NCI-H345 treated with DMSO at 0.1 percent for 48 hours (cell line): ENCODE results near the gene ZNFX1.

Experiments used
- DNase-seq: peaks from one replicate; lab custom pipeline; 2025; ENCODE audit not compliant: unreplicated experiment; lab: John Stamatoyannopoulos, UW

ZNFX1 gene

DNA sequence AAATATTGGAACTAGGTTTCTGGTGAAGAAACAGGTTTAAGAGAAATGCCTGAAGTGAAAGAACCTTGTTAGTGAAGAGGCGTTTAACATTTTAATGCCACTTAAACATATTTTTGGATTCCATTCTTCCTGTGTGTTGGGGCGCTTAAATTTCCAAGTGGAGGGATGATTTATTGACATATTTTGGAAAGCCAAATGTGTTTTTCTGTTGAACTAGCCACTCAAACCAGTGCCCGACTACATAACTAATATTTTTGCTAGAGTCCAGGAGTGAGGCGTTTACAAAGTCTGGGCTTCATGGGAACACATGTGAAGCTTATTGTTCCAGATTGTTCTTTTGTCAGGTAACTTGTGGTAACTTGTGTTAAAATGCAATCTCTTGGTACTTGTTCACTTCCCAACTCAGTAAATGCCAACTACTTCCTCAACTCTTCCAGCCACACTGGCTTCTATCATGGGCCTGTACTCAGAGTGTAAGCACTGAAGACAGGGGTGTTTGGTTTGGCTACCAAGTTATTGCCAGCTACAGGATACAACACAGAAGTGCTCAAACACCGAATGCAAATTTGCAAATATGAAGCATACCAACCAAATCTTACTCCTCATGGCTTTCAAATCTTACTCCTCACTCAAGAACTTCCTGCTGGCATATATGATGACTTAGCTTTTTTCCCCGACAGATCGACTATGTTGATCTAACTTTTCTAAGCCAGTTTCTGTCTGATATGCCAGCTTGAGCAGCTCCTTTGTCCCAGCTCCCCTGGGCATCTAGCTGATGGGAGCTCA, 2.0 kb upstream of the ZNFX1 start:
- DNase-seq: no peak

GRCh38 chr20:49278818-49279676, 1.2 kb upstream of the ZNFX1 start:
- no peak for DNase-seq

GRCh38 chr20:49277786-49278035, 146 bp downstream of the ZNFX1 start:
- no peak for DNase-seq

GRCh38 chr20:49276961-49277785, 684 bp downstream of the ZNFX1 start:
- no peak for DNase-seq

DNA sequence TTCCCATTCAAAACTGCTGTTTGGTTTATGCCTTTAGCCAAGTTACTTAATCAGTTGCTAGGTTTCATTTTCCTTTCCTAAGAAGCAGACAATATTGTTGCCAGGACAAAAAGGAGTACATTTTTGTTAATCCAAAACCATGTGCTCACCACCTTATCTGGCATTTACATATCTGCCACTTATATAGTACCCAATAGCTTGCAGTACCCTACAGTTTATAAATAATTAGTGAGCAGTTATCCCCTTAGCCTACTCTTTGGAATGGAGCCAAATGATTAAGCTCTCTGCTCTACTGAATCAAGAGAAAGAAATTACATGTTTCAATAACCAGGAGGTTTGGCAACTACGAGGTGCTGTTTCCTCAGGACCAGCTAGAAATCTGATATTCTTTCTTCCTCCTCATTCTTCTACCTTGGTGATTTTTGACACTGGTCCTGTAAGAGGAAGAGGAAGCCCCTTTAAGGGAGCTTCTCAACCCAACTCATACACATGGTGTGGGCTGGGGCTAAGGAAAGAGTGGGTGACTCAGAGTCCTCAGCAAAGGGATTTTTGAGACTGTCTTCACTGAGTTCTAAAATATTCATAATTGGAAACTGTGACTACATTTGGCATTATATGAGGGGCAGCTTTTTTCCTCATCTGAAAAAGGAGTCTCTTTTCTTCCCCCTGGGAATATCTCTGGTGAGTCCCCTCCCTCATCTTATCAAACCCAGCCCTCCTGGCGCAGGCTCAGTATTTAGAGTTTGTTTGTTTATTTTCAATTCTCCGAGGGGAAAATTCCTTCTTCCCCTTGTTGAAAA, 1.5 kb downstream of the ZNFX1 start:
- DNase-seq: no peak

- DNase-seq: no peak
Measured at GRCh38 chr20:49275636-49276035, 2.2 kb downstream of the ZNFX1 start.

- DNase-seq: no peak
Measured at GRCh38 chr20:49275216-49275615, 2.6 kb downstream of the ZNFX1 start.

- DNase-seq: no peak
Measured at GRCh38 chr20:49273696-49274277, 4.1 kb downstream of the ZNFX1 start.

DNA sequence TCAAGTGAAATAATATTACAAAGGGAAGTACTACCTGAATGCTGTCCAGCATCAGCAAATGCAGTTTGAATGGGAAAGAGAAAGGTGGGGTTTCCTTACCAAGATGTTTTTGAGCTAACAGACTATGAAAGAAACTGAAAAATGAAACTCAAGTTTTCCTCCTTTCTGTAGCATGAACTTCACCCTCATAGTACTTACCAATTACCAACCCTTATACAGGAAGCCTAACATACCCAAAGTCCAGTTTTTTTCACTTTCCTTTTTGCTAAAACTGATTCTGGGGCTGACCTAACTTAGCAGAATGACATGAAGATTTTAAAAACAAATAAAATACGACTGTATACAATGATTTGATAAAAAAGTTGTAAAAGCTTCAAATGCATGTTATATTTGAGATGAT, 5.2 kb downstream of the ZNFX1 start:
- no peak for DNase-seq

- no peak for DNase-seq
Measured at GRCh38 chr20:49270736-49271135, 7.1 kb downstream of the ZNFX1 start.

GRCh38 chr20:49270177-49270576, 7.7 kb downstream of the ZNFX1 start:
- DNase-seq: no peak

DNA sequence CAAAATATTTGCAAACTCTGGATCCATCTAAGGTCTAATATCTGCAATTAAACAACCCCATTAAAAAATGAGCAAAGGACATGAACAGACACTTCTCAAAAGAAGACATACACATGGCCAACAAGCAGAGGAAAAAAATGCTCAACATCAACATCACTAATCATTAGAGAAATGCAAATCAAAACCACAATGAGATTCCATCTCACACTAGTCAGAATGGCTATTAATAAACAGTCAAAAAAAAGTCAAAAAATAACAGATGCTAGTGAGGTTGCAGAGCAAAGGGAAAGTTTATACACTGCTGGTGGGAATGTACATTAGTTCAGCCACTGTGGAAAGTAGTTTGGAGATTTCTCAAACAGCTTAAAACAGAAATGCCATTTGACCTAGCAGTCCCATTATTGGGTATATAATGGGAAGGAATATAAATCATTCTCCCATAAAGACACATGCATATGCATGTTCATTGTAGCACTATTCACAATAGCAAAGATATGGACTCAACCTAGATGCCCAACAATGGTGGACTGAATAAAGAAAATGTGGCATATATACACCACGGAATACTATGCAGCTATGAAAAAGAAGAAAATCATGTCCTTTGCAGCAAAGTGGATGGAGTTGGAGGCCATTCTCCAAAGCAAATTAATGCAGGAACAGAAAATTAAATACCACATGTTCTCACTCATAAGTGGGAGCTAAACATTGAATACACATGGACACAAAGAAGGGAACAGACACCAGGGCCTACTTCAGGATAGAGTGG, 9.1 kb downstream of the ZNFX1 start:
- DNase-seq: no peak

- DNase-seq: no peak
Measured at GRCh38 chr20:49267327-49267726, 10.5 kb downstream of the ZNFX1 start.

DNA sequence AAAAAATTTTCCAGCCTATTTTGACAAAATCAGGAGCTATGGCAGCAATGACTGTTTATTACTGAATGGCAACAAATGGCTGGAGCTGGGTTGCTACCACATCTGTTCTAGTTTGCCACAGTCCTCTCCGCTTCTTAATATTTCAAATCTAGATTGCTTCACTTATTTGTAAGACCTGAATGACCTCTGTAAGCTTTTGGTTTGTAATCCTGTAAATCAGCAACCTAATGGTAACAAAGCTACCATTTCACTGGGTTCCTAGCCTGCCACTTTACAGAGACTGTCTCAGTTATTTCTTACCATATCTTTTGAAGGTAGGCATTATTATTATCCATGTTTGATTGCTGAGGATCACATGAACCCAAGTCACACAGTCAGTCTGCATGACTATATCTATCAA, 15.4 kb downstream of the ZNFX1 start:
- DNase-seq: no peak

DNA sequence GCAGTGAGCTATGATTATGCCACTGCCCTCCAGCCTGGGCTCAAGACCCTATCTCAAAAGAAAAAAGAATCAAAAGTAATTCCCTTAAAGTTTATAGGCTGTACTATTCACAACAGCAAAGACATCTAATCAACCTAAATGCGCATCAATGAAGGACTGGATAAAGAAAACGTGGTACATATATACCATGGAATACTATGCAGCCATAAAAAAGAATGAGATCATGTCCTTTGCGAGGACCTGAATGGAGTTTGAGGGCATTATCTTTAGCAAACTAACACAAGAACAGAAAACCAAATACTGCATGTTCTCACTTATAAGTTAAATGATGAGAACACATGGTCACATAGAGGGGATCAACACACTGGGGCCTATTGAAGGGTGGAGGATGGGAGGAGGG, 16.7 kb downstream of the ZNFX1 start:
- DNase-seq: no peak

DNA sequence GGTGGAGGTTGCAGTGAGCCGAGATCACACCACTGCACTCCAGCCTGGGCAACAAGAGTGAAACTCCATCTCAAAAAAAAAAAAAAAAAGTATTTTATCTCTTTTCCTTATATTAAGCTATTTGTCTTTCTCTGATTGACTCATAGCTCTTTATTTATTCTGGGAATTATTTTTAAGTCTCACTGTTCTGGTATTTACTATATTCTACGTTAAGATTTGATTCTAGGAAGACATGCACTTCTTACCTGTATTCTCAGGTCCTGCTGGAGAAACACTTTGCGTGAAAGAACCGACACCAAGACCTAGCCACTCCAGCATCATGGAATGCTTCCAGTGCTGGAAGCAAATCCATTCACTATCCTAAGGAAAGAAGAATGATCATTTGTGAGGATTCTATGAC, 17.6 kb downstream of the ZNFX1 start:
- no peak for DNase-seq

DNA sequence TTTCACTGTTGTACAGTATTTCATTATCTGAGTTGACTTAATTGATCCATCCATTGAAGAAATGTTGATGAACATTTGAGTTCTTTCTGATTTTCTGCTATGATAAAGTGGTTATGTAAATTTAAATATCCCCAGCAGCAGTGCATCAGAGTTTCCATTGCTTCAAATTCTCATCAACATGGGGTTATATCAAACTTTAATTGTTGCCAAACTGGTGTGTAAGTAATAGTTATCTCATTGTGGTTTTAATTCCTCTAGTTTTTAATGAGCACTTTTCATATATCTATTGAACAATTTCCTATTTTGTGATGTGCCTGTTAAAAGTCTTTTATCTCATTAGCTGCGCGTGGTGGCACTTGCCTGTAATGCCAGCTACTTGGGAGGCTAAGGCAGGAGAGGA, 18.1 kb downstream of the ZNFX1 start:
- no peak for DNase-seq

GRCh38 chr20:49259284-49259683, 18.6 kb downstream of the ZNFX1 start:
- no peak for DNase-seq

DNA sequence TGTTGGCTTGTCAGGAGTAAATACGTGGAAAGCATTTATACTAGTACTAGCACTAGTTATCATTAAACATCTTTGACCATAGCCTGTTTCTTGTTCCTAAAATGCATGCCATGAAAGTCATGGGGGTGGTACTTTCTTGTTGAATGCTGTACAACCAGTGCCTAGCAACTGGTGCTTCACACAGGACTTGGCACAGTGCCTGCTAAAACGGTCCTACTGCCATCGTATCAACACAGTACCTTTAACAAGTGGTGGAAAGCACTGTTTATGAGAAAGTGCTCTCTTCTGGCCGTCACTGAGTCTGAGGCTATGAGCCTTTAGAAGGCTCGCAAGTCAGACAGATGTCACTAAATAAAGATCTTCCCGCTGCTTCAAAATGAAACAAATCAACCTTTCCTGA, 21.6 kb downstream of the ZNFX1 start:
- no peak for DNase-seq
